Subcutaneous abdominal adipose tissue (tissue), 5 donors: ENCODE results near the gene WDHD1.

Experiments used
- H3K27ac ChIP-seq: one replicate; pipeline ENCODE4 v1.7.0; 2013; ENCODE audit warnings: low read depth, mild to moderate bottlenecking, inconsistent platforms, low read length, moderate library complexity
- H3K27me3 ChIP-seq, 5 donors: one replicate each; pipeline ENCODE4 v1.7.0; 2013; ENCODE audit warnings: low read length in 5 of 5, inconsistent platforms in 1 of 5; ENCODE audit not compliant: control insufficient read depth in 5 of 5, insufficient read depth in 4 of 5
- H3K36me3 ChIP-seq, 5 donors: one replicate each; pipeline ENCODE4 v1.7.0; 2013; ENCODE audit warnings: low read length in 5 of 5; ENCODE audit not compliant: control insufficient read depth in 5 of 5, insufficient read depth in 5 of 5
- H3K4me1 ChIP-seq, 5 donors: one replicate each; pipeline ENCODE4 v1.7.0; 2013; ENCODE audit warnings: low read length in 5 of 5, mild to moderate bottlenecking in 3 of 5, moderate library complexity in 1 of 5; ENCODE audit not compliant: control insufficient read depth in 5 of 5, insufficient read depth in 5 of 5
- H3K4me3 ChIP-seq, 5 donors: one replicate each; pipeline ENCODE4 v1.7.0; 2013; ENCODE audit warnings: low read length in 5 of 5, low read depth in 1 of 5
- H3K9ac ChIP-seq, 5 donors: one replicate each; pipeline ENCODE4 v1.7.0; 2013; ENCODE audit warnings: low read length in 5 of 5, mild to moderate bottlenecking in 4 of 5, moderate library complexity in 3 of 5
- H3K9me3 ChIP-seq, 5 donors: one replicate each; pipeline ENCODE4 v1.7.0; 2013; ENCODE audit warnings: low read length in 5 of 5; ENCODE audit not compliant: control insufficient read depth in 5 of 5
- donor health status: healthy.
- donor health status: healthy.
- donor health status: healthy.
- donor health status: healthy.
- donor health status: healthy.

Gene WDHD1

DNA sequence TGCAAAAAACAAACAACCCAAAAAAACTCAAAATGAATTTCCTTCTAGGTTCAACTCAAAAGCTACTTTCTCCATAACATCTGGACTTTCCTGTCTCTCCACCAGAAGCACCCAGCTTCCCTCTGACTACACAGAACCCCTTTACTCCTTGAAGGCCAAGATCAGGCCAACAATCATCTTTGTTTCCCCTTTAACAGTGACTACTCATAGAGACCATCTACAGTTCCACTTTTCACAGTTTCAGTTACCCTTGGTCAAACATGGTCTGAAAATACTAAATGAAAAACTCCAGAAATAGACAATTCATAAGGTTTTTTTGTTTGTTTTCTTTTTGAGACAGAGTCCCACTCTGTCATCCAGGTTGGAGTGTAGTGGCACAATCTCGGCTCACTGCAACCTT lies 136.1 kb downstream of the WDHD1 start:
- Histone ChIP-seq H3K9ac (no peak overlapping the region), H3K4me1 (no peaks in the 10 kb centered on the region), H3K27me3 (no peaks in the 10 kb centered on the region), H3K9me3 (no peaks in the 10 kb centered on the region), H3K36me3 (no peaks in the 10 kb centered on the region), H3K4me3 (no peak overlapping the region), H3K27ac (no peak overlapping the region)

GRCh38 chr14:54889919-54890318 lies 137.0 kb downstream of the WDHD1 start:
- Histone ChIP-seq H3K27ac (no peak overlapping the region), H3K36me3 (no peaks in the 10 kb centered on the region), H3K4me1 (no peaks in the 10 kb centered on the region), H3K27me3 (no peaks in the 10 kb centered on the region), H3K4me3 (no peak overlapping the region), H3K9me3 (no peaks in the 10 kb centered on the region), H3K9ac (no peak overlapping the region)
